ENCODE measurements around the gene CLIC6. TPM values are rescaled to one million over a fixed set of nuclear protein-coding genes. Genes with fewer than 3 reads are reported as not detected.

The CLIC6 gene
- total and polyA plus RNA-seq, 9 of the 15 experiments (the other 6 are each of a cell fraction or from before 2014, with no cell fraction given): not detected

DNA sequence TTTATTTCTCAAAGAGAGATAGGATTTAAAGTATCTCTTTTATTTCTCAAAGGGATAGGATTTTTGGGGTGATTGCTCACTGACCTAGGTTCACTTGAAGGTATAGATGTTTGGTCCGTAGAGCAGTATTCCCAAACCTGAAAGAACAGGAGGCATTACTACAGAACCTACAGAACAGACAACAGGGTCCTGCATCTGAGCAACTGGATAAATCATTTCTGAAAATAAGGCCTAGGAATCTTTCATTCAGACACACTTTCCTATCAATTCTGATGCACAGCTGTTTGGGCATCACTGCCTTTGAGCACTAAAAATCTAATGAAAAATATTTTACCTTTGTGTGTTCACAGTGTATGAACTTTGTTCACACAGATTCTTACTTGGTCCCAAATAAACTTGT is 17.2 kb upstream of the CLIC6 start:
- Histone ChIP-seq H3K4me2 (ENCODE audit: insufficient read depth, low read length) (no peak overlapping the region), H3K9me3 (replicated peaks; ENCODE audit: control insufficient read depth, insufficient read depth, low read depth, low read length) (no peaks in the 10 kb centered on the region), H3K27me3 (ENCODE audit: control insufficient read depth in 2 of 2, insufficient read depth in 2 of 2, low read length in 2 of 2) (peaks cover 21 to 37% of the 10 kb centered on the region in 2 experiments), H3K4me1 (replicated peaks in 1 of 2; ENCODE audit: control insufficient read depth in 2 of 2, insufficient read depth in 2 of 2, low read length in 2 of 2) (no peaks in the 10 kb centered on the region), H3K27ac (ENCODE audit: extremely low read depth, low read depth, low read length) (no peak overlapping the region), H3K4me3 (no peak overlapping the region), H3K9me1 (ENCODE audit: control insufficient read depth, insufficient read depth, low read length) (no peaks in the 10 kb centered on the region), H4K20me1 (replicated peaks; ENCODE audit: control insufficient read depth, insufficient read depth, low read length) (no peaks in the 10 kb centered on the region), H3K36me3 (ENCODE audit: control insufficient read depth, insufficient read depth, low read length) (no peaks in the 10 kb centered on the region), H2AFZ (ENCODE audit: low read depth, low read length) (no peak overlapping the region), H3K9ac (ENCODE audit: insufficient read depth in 1 of 2, low read depth in 2 of 2, low read length in 2 of 2) (no peak overlapping the region), H3K79me2 (ENCODE audit: control insufficient read depth, insufficient read depth, low read length) (no peaks in the 10 kb centered on the region)
- no peak for ATAC-seq
- 0% methylated on average over 1 of the region's 1 CpG for WGBS (ENCODE audit: insufficient coverage, low coverage, missing lambda C conversion rate)
- in situ Hi-C loops (cut with MboI): no loop called here
- FAIRE-seq: no peak
- intact Hi-C loops (cut with micrococcal nuclease): no loop called here
- DNase-seq (ENCODE audit: extremely low read depth in 1 of 4, low spot score in 3 of 4): no peak
- BruUV-seq (replicated peaks): no TSS peak
- POLR2A ChIA-PET: interaction anchor here (1.5 to 1.8 kb wide), 2 partner anchors 12 to 20 kb away, joined by 4 to 5 read pairs; no protein-coding TSS in a partner anchor
- CTCF ChIA-PET (ENCODE audit: low intra/inter-chr PET ratio): no interaction called here
- TF ChIP-seq, protein P1, sequence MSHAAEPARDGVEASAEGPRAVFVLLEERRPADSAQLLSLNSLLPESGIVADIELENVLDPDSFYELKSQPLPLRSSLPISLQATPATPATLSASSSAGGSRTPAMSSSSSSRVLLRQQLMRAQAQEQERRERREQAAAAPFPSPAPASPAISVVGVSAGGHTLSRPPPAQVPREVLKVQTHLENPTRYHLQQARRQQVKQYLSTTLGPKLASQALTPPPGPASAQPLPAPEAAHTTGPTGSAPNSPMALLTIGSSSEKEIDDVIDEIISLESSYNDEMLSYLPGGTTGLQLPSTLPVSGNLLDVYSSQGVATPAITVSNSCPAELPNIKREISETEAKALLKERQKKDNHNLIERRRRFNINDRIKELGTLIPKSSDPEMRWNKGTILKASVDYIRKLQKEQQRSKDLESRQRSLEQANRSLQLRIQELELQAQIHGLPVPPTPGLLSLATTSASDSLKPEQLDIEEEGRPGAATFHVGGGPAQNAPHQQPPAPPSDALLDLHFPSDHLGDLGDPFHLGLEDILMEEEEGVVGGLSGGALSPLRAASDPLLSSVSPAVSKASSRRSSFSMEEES (CRISPR knock-in tag; IDR thresholded peaks at IDR 0.05): no peak
- no peak for TF ChIP-seq HNRNPLL (IDR thresholded peaks at IDR 0.05; ENCODE audit: low read depth, low read length, poor library complexity, severe bottlenecking)
- no peak for TF ChIP-seq EHMT2 (IDR thresholded peaks at IDR 0.05)
- no peak for TF ChIP-seq FOSL1 (tag; conservative IDR thresholded peaks at IDR 0.05)
- TF ChIP-seq NR4A1 (CRISPR knock-in tag; IDR thresholded peaks at IDR 0.05): no peak
- no peak for TF ChIP-seq NR4A1 (tag; IDR thresholded peaks at IDR 0.05)
- TF ChIP-seq SMC3 (conservative IDR thresholded peaks at IDR 0.05; ENCODE audit: insufficient read depth, low read depth, low read length): no peak
- no peak for TF ChIP-seq BRF1 (IDR thresholded peaks at IDR 0.05; ENCODE audit: borderline replicate concordance, extremely low read depth, insufficient read length)
- no peak for TF ChIP-seq ZNF561 (CRISPR knock-in tag; conservative IDR thresholded peaks at IDR 0.05)
- no peak for TF ChIP-seq CHCHD3 (CRISPR knock-in tag; IDR thresholded peaks at IDR 0.05)
- no peak for TF ChIP-seq ZNF398 (CRISPR knock-in tag; IDR thresholded peaks at IDR 0.05)
- no peak for TF ChIP-seq CBX8 (IDR thresholded peaks at IDR 0.05; ENCODE audit: borderline replicate concordance, extremely low read depth, low read depth, low read length, poor library complexity, severe bottlenecking)
